Nephron progenitor cell (in vitro differentiated cells): Measurements from ENCODE around the gene RUNX2.

Experiments used
- DNase-seq: peaks from one replicate; pipeline ENCODE4 v3.0.0; 2021
- H3K27ac Mint-ChIP-seq: 2 replicates; pipeline ENCODE4 v1.8.0; 2021; ENCODE audit warnings: mild to moderate bottlenecking, moderate library complexity, mixed read lengths
- H3K27me3 Mint-ChIP-seq: 2 replicates; pipeline ENCODE4 v1.8.0; 2021; ENCODE audit warnings: mild to moderate bottlenecking, low read depth, mixed read lengths; ENCODE audit not compliant: poor library complexity
- H3K36me3 Mint-ChIP-seq: 2 replicates; pipeline ENCODE4 v1.8.0; 2021; ENCODE audit warnings: low read depth, mixed read lengths
- H3K4me1 Mint-ChIP-seq: 2 replicates; pipeline ENCODE4 v1.8.0; 2021; ENCODE audit warnings: mixed read lengths
- H3K4me3 Mint-ChIP-seq: 2 replicates; pipeline ENCODE4 v1.8.0; 2021; ENCODE audit warnings: mild to moderate bottlenecking, moderate library complexity, mixed read lengths
- H3K9me3 Mint-ChIP-seq: 2 replicates; pipeline ENCODE4 v1.8.0; 2021; ENCODE audit warnings: mild to moderate bottlenecking, moderate library complexity, mixed read lengths
- TF ChIP-seq, protein P1 (sequence below): fragments of 200-600 bp; sonication (generic); IDR thresholded peaks from 2 replicates; pipeline ENCODE4 v1.5.0; 2021; ENCODE audit warnings: antibody characterized with exemption

The RUNX2 gene

DNA sequence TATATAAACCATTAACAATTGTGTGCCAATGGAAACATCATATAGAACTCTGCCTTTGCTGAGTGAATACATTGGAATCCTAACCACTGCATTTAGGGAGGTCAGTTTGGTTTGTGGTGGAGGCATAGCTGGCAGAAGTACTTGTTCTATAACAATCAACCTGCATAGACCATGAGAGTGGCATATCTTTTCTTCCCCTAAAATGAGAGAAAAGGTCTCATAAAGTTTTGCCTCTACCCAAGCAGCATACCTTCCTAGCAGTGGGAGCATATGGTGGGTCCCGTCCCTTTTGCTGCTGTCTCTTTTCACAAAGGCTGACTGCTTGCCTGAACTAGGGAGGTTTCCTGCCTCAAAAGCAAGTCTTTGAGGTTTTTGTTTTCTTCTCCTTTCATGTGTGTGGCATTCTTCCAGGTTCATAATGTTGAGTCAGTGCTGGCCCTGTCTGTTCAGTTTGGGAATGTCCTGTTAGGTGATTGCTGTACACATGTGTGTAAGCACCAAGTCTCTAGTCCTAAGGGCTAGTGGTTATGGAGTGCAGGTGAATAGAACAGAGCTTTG is 110.8 kb downstream of the RUNX2 start:
- TF ChIP-seq, protein P1, sequence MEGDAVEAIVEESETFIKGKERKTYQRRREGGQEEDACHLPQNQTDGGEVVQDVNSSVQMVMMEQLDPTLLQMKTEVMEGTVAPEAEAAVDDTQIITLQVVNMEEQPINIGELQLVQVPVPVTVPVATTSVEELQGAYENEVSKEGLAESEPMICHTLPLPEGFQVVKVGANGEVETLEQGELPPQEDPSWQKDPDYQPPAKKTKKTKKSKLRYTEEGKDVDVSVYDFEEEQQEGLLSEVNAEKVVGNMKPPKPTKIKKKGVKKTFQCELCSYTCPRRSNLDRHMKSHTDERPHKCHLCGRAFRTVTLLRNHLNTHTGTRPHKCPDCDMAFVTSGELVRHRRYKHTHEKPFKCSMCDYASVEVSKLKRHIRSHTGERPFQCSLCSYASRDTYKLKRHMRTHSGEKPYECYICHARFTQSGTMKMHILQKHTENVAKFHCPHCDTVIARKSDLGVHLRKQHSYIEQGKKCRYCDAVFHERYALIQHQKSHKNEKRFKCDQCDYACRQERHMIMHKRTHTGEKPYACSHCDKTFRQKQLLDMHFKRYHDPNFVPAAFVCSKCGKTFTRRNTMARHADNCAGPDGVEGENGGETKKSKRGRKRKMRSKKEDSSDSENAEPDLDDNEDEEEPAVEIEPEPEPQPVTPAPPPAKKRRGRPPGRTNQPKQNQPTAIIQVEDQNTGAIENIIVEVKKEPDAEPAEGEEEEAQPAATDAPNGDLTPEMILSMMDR = no peak
- no peak for DNase-seq
- peaks cover 5% of the 10 kb centered on the region for H3K27me3 Mint-ChIP-seq
- H3K4me1 Mint-ChIP-seq = peaks cover 25% of the 10 kb centered on the region
- H3K27ac Mint-ChIP-seq = no peak overlapping the region
- H3K4me3 Mint-ChIP-seq = no peak overlapping the region
- H3K36me3 Mint-ChIP-seq = no peaks in the 10 kb centered on the region
- H3K9me3 Mint-ChIP-seq = no peaks in the 10 kb centered on the region

DNA sequence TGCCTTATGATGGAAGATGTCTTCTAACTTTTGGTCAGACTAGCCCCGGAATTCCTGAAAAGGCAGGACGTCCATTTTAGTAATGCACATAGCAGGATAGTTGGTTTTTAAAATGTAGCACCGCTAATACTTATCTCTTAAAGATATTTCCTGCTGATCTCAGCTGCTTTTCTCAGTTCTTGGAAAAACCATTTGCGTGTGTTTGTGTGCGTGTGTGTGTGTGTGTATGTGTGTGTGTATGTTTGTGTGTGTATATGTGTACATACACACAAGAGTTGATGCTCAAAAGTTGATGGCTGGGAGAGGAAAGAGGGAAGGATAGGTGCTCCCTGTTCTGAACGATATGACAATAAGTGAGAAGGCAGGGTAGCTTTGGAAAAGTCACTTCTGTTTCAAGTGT is 111.3 kb downstream of the RUNX2 start:
- Mint-ChIP-seq H3K27me3 (peaks cover 5% of the 10 kb centered on the region), H3K9me3 (no peaks in the 10 kb centered on the region), H3K4me1 (peaks cover 20% of the 10 kb centered on the region), H3K36me3 (no peaks in the 10 kb centered on the region), H3K4me3 (no peak overlapping the region), H3K27ac (no peak overlapping the region)
- TF ChIP-seq, protein P1 = no peak
- no peak for DNase-seq

DNA sequence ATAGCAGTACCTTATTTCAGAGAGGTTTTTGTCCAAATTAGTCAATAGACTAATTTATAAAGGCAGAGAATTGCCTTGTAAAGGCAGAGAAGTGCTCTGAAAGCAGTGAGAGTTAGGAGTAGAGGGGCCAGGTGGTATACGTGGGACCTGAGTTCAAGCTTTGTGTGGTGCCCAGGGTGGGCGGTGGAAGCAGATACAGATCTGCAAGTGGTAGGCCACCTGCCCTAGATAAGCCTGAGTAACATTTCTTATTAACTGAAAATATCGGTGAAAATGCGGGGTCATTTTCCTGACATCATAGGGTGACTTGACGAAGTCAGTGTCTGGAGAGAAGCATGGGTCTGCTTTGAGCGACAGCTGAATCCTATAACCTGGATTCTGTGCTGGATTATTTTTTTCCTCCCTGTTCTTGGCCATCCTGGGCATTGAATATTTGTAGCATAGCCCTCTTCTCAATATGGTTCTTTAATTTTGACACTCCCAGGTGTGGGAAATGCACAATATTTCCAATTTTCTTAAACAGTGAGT is 111.8 kb downstream of the RUNX2 start:
- peaks cover 5% of the 10 kb centered on the region for H3K27me3 Mint-ChIP-seq
- H3K4me1 Mint-ChIP-seq = peaks cover 21% of the 10 kb centered on the region
- TF ChIP-seq, protein P1 = no peak
- H3K27ac Mint-ChIP-seq = no peak overlapping the region
- no peaks in the 10 kb centered on the region for H3K36me3 Mint-ChIP-seq
- DNase-seq = no peak
- H3K9me3 Mint-ChIP-seq = no peaks in the 10 kb centered on the region
- no peak overlapping the region for H3K4me3 Mint-ChIP-seq

DNA sequence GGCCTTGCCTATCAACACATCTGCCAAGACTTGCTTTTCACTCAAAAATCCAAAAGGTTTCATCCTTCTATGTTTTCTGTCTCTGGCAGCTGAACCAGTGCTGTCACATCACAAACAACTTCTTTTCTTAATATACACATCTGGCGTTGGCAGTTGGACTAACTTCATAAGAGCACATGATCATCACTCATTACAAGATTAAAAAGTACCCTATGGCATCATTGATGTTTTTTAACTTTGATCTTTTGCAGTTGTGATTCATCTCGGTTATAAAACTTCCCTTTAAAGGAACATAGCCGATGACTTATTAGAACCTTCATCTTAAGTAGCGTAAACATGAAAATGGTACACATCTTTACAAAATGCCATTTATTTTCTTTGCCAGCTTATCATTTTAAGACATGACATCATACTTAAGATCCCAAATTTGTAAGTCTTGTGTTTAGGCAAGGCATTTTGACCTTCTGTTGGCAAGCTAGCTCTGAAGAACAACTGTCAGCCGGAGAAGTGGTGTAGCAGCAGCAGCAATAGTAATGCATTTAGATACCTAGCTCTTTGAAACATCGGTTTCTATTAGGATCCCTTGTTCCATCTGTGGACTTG is 113.8 kb downstream of the RUNX2 start:
- TF ChIP-seq, protein P1 = no peak
- Mint-ChIP-seq H3K4me3 (no peak overlapping the region), H3K9me3 (no peaks in the 10 kb centered on the region), H3K4me1 (peaks cover 32% of the 10 kb centered on the region), H3K36me3 (no peaks in the 10 kb centered on the region), H3K27ac (no peak overlapping the region), H3K27me3 (peaks cover 5% of the 10 kb centered on the region)
- DNase-seq = no peak

DNA sequence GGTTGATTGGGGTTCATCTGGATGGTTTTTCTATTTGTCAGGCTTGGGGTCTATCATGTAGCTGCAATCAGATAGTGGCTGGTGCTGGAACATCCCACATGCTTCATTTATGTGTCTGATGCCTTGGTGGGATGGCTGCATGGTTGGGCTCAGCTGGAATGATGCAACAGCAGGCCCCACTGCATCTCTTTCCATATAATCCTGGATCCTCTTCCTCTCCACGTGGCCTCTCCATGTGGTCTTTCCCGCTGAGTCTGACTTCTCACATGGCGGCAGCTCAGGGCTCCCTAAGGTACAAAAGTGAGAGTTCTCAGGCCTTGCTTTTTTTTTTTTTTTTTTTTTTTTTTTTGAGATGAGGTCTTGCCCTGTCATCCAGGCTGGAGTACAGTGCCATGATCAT is 114.6 kb downstream of the RUNX2 start:
- Mint-ChIP-seq H3K36me3 (no peaks in the 10 kb centered on the region), H3K27ac (no peak overlapping the region), H3K4me1 (peaks cover 30% of the 10 kb centered on the region), H3K9me3 (no peaks in the 10 kb centered on the region), H3K4me3 (no peak overlapping the region), H3K27me3 (peaks cover 5% of the 10 kb centered on the region)
- no peak for DNase-seq
- TF ChIP-seq, protein P1 = no peak

DNA sequence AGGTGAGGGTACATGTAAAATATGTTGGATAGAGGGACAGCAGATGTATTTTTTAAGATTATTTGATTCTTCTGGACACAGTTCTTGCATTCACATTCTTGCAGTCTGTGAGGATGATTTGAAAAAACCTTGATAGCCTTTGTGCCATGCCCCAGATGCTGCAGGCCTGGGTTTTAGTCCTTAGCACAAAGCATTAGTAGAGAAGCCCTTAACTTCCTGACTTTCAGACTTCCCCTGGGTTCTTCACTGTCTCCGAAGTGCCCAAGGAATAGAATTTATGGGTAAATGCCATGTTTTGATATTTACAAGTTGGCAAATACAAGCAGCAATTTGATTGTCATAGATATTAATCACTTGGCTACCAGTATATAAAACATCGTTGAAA is 117.2 kb downstream of the RUNX2 start:
- TF ChIP-seq, protein P1 = no peak
- DNase-seq = no peak
- peaks cover 5% of the 10 kb centered on the region for H3K27me3 Mint-ChIP-seq
- H3K4me1 Mint-ChIP-seq = peaks cover 37% of the 10 kb centered on the region
- H3K4me3 Mint-ChIP-seq = peak overlapping the region; percentile 17
- H3K36me3 Mint-ChIP-seq = peaks cover 7% of the 10 kb centered on the region
- H3K9me3 Mint-ChIP-seq = no peaks in the 10 kb centered on the region
- H3K27ac Mint-ChIP-seq = peak overlapping the region; percentile 85
